WI38 (cell line): ENCODE data around the gene KIR2DL4.
"Not testable (repeated sequence)": the region's sequence is repeated elsewhere in the genome, so short reads cannot be mapped to it uniquely, and the experiment has no call there.

Experiments used
- H3K4me3 ChIP-seq: 2 replicates; pipeline ENCODE4 v1.5.1; 2011; ENCODE audit warnings: low read depth, mild to moderate bottlenecking, control low read depth, low read length
- TF ChIP-seq, protein P1 (sequence below): IDR thresholded peaks from 2 replicates; pipeline ENCODE4 v1.5.1; 2012; ENCODE audit warnings: low read depth, mild to moderate bottlenecking, control low read depth, low read length

KIR2DL4 gene

GRCh38 chr19:54851353-54851752 is 47.9 kb downstream of the KIR2DL4 start:
- TF ChIP-seq, protein P1, sequence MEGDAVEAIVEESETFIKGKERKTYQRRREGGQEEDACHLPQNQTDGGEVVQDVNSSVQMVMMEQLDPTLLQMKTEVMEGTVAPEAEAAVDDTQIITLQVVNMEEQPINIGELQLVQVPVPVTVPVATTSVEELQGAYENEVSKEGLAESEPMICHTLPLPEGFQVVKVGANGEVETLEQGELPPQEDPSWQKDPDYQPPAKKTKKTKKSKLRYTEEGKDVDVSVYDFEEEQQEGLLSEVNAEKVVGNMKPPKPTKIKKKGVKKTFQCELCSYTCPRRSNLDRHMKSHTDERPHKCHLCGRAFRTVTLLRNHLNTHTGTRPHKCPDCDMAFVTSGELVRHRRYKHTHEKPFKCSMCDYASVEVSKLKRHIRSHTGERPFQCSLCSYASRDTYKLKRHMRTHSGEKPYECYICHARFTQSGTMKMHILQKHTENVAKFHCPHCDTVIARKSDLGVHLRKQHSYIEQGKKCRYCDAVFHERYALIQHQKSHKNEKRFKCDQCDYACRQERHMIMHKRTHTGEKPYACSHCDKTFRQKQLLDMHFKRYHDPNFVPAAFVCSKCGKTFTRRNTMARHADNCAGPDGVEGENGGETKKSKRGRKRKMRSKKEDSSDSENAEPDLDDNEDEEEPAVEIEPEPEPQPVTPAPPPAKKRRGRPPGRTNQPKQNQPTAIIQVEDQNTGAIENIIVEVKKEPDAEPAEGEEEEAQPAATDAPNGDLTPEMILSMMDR: no peak
- no peak overlapping the region for H3K4me3 ChIP-seq

- not testable (repeated sequence) for H3K4me3 ChIP-seq
These were observed 51.8 kb downstream of the KIR2DL4 start for GRCh38 chr19:54855241-54855640.

DNA sequence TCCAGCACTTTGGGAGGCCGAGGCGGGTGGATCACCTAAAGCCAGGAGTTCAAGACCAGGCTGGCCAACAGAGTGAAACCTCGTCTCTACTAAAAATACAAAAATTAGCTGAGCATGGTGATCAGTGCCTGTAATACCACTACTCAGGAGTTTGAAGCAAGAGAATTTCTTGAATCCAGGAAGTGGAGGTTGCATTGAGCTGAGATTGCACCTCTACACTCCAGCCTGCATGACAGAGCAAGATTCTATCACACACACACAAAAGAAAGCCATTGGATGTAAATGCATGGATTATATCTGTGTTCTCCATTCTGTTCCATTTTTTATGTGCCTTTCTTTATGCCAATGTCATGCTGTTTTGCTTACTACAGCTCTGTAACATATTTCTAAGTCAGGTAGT is 55.1 kb downstream of the KIR2DL4 start:
- not testable (repeated sequence) for H3K4me3 ChIP-seq

DNA sequence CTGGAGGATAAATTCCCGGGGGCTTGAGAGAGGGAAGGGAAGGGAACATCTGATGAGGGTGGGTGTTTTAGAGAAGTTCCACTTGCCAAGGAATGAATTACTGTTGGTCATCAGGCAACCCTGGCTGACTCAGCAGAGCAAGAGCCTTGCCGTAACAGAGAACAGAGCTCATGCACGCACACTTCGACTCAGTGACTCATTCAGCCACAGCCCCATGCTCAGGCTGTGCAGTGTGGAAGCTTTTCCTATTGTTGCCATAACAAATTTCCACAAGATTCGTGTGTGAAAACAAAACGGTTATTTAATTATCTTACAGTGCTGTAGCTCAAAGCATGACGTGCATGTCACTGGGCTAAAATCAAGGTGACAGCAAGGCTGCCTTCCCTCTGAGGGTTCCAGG is 56.0 kb downstream of the KIR2DL4 start:
- H3K4me3 ChIP-seq: not testable (repeated sequence)

DNA sequence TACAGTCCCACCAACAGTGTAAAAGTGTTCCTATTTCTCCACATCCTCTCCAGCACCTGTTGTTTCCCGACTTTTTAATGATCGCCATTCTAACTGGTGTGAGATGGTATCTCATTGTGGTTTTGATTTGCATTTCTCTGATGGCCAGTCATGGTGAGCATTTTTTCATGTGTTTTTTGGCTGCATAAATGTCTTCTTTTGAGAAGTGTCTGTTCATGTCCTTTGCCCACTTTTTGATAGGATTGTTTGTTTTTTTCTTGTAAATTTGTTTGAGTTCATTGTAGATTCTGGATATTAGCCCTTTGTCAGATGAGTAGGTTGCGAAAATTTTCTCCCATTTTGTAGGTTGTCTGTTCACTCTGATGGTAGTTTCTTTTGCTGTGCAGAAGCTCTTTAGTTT is 60.0 kb downstream of the KIR2DL4 start:
- not testable (repeated sequence) for H3K4me3 ChIP-seq
